Gastrocnemius medialis (tissue), 4 donors: Measurements from ENCODE around the gene CTNNBIP1.

Experiments used
- POLR2A ChIP-seq, 2 donors: fragments of 450-650 bp; IDR thresholded peaks; one replicate each; pipeline ENCODE4 v1.6.1; 2017; ENCODE audit warnings: antibody characterized with exemption in 2 of 2, mild to moderate bottlenecking in 2 of 2, moderate library complexity in 2 of 2
- TF ChIP-seq, protein P1 (sequence below), 5 experiments: fragments of 450-650 bp in 3 of 5; fragments of 200-600 bp in 2 of 5; sonication (generic) in 2 of 5; IDR thresholded peaks in 4 of 5; conservative IDR thresholded peaks in 1 of 5; 1 replicate in 4 of 5; 2 replicates in 1 of 5; pipeline ENCODE4 v1.5.1; 2016 to 2019; ENCODE audit warnings: antibody characterized with exemption in 5 of 5, mild to moderate bottlenecking in 3 of 5, moderate library complexity in 3 of 5

DNA sequence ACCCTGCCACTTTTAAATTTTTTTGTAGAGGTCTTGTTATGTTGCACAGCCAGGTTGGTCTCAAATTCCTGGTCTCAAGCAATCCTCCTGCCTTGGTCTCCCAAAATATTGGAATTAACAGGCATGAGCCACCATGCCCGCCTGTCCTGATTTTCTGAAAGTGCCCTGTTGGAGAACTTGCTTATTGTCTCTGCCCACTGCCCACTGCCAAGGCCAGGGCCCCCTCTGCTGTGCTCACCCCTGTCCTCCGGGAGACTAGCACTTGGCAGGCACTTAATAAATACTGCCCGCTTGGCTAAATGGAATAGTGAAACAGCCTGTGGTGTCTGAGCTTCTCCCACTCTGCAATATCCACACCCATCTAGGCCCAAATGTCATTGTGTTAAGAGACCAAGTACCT lies 35.7 kb downstream of the CTNNBIP1 start:
- TF ChIP-seq, protein P1, sequence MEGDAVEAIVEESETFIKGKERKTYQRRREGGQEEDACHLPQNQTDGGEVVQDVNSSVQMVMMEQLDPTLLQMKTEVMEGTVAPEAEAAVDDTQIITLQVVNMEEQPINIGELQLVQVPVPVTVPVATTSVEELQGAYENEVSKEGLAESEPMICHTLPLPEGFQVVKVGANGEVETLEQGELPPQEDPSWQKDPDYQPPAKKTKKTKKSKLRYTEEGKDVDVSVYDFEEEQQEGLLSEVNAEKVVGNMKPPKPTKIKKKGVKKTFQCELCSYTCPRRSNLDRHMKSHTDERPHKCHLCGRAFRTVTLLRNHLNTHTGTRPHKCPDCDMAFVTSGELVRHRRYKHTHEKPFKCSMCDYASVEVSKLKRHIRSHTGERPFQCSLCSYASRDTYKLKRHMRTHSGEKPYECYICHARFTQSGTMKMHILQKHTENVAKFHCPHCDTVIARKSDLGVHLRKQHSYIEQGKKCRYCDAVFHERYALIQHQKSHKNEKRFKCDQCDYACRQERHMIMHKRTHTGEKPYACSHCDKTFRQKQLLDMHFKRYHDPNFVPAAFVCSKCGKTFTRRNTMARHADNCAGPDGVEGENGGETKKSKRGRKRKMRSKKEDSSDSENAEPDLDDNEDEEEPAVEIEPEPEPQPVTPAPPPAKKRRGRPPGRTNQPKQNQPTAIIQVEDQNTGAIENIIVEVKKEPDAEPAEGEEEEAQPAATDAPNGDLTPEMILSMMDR (IDR thresholded peaks at IDR 0.05 in 4 of 5, conservative IDR thresholded peaks at IDR 0.05 in 1 of 5) = no peak
- TF ChIP-seq POLR2A (IDR thresholded peaks at IDR 0.05) = no peak
